AG09319 (cell line): ENCODE data around the gene SLN.

Experiments
- DNase-seq: peaks from one replicate; pipeline ENCODE4 v3.0.0-alpha.2; 2010; ENCODE audit warnings: low read depth; ENCODE audit errors: extremely low read depth
- CTCF ChIP-seq: IDR thresholded peaks from 2 replicates; pipeline ENCODE4 v1.5.1; 2011; ENCODE audit warnings: low read depth, mild to moderate bottlenecking, inconsistent platforms, low read length, moderate library complexity

Gene SLN

GRCh38 chr11:107675902-107676301, 36.0 kb downstream of the SLN start:
- no peak for DNase-seq
- no peak for TF ChIP-seq CTCF

- no peak for DNase-seq
- TF ChIP-seq CTCF = no peak
Observed at GRCh38 chr11:107669893-107670601, 41.8 kb downstream of the SLN start.

- DNase-seq = no peak
- no peak for TF ChIP-seq CTCF
Observed at GRCh38 chr11:107669191-107669740, 42.6 kb downstream of the SLN start.

GRCh38 chr11:107666911-107667613, 44.8 kb downstream of the SLN start:
- DNase-seq = no peak
- no peak for TF ChIP-seq CTCF

- no peak for TF ChIP-seq CTCF
- DNase-seq = no peak
Observed at GRCh38 chr11:107665018-107665417, 46.8 kb downstream of the SLN start.

GRCh38 chr11:107661656-107662055, 50.2 kb downstream of the SLN start:
- TF ChIP-seq CTCF = no peak
- DNase-seq = no peak

GRCh38 chr11:107660066-107660465, 51.8 kb downstream of the SLN start:
- TF ChIP-seq CTCF = no peak
- DNase-seq = no peak
